Muscle layer of colon (tissue), 2 donors: ENCODE results near the gene IGFL3.
"Not testable (repeated sequence)": the region's sequence is repeated elsewhere in the genome, so short reads cannot be mapped to it uniquely, and the experiment has no call there.

ENCODE experiments used
- H3K27ac ChIP-seq: one replicate; pipeline ENCODE4 v1.7.0; 2013; ENCODE audit warnings: low read depth, mild to moderate bottlenecking, low read length, moderate library complexity
- H3K27me3 ChIP-seq, 2 donors: one replicate each; pipeline ENCODE4 v1.7.0; 2013; ENCODE audit warnings: low read length in 2 of 2, mild to moderate bottlenecking in 2 of 2; ENCODE audit not compliant: insufficient read depth in 2 of 2, control insufficient read depth in 1 of 2
- H3K36me3 ChIP-seq: one replicate; pipeline ENCODE4 v1.7.0; 2013; ENCODE audit warnings: mild to moderate bottlenecking, low read length; ENCODE audit not compliant: insufficient read depth
- H3K4me1 ChIP-seq: one replicate; pipeline ENCODE4 v1.7.0; 2013; ENCODE audit warnings: mild to moderate bottlenecking, low read length; ENCODE audit not compliant: insufficient read depth
- H3K4me3 ChIP-seq, 2 donors: one replicate each; pipeline ENCODE4 v1.7.0; 2013; ENCODE audit warnings: low read length in 2 of 2, low read depth in 1 of 2, mild to moderate bottlenecking in 1 of 2, moderate library complexity in 1 of 2
- H3K9ac ChIP-seq: one replicate; pipeline ENCODE4 v1.7.0; 2013; ENCODE audit warnings: low read length
- H3K9me3 ChIP-seq: one replicate; pipeline ENCODE4 v1.7.0; 2013; ENCODE audit warnings: mild to moderate bottlenecking, low read length
- donor health status: abdominal sarcoma.
- donor health status: Adenocarcinoma of cecum.

The IGFL3 gene

GRCh38 chr19:46124638-46125115, at the start of gene IGFL3:
TSS of gene IGFL3 (minus strand) at chr19:46124688. CDS start at chr19:46124649, 39 bp downstream.
- Histone ChIP-seq H3K9me3 (no peaks in the 10 kb centered on the region), H3K4me1 (no peaks in the 10 kb centered on the region), H3K27me3 (no peaks in the 10 kb centered on the region), H3K4me3 (no peak within 1 kb of the TSS), H3K27ac (no peak within 1 kb of the TSS), H3K9ac (no peak within 1 kb of the TSS), H3K36me3 (no peaks in the 10 kb centered on the region)

DNA sequence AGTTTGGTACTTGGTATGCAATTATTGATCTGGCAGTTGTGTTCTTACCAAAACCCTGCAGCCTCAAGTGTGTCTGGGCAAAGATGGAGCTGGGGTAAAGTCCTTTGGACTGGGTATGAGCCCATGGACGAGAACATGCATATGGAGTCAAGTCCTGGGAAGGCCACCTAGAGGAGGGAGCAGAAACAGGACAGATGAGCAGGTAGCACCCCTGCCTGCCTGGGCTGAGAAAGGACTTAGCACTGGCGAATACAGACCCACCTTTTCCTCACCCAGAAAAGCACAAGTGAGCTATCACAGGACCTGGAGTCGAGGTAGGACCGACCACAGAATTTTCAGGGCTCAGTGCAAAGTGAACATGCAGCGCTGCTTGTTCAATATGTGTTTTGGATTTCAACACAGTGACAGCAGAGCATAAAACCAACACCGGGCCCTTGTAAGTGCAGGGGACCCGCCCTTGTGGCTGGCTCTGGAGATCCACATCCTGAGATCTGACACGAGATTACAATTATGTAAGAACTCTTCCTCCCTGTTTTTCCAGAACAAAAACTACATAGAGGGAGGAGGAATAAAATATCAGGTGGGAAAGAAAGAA, 49.5 kb upstream of the IGFL3 start:
- no peaks in the 10 kb centered on the region for H3K9me3 ChIP-seq
- H3K36me3 ChIP-seq, result no peaks in the 10 kb centered on the region
- no peak overlapping the region for H3K4me3 ChIP-seq
- H3K27me3 ChIP-seq, result peaks cover 0 to 3% of the 10 kb centered on the region in 2 donors
- no peak overlapping the region for H3K9ac ChIP-seq
- H3K4me1 ChIP-seq, result no peaks in the 10 kb centered on the region
- H3K27ac ChIP-seq, result no peak overlapping the region

GRCh38 chr19:46162731-46163130, 38.2 kb upstream of the IGFL3 start:
- no peaks in the 10 kb centered on the region for H3K36me3 ChIP-seq
- H3K9me3 ChIP-seq, result no peaks in the 10 kb centered on the region
- H3K4me3 ChIP-seq, result no peak overlapping the region
- H3K9ac ChIP-seq, result no peak overlapping the region
- no peak overlapping the region for H3K27ac ChIP-seq
- no peaks in the 10 kb centered on the region for H3K4me1 ChIP-seq
- H3K27me3 ChIP-seq, result no peaks in the 10 kb centered on the region

GRCh38 chr19:46161642-46162257, 37.3 kb upstream of the IGFL3 start:
- not testable (repeated sequence) for H3K4me3 ChIP-seq, H3K27me3 ChIP-seq, H3K27ac ChIP-seq, H3K4me1 ChIP-seq, H3K36me3 ChIP-seq, H3K9ac ChIP-seq, H3K9me3 ChIP-seq

- H3K9me3 ChIP-seq, result no peaks in the 10 kb centered on the region
- no peaks in the 10 kb centered on the region for H3K36me3 ChIP-seq
- no peak overlapping the region for H3K4me3 ChIP-seq
- no peaks in the 10 kb centered on the region for H3K4me1 ChIP-seq
- no peak overlapping the region for H3K27ac ChIP-seq
- no peaks in the 10 kb centered on the region for H3K27me3 ChIP-seq
- no peak overlapping the region for H3K9ac ChIP-seq
Observed at GRCh38 chr19:46160233-46160775, 35.8 kb upstream of the IGFL3 start.

DNA sequence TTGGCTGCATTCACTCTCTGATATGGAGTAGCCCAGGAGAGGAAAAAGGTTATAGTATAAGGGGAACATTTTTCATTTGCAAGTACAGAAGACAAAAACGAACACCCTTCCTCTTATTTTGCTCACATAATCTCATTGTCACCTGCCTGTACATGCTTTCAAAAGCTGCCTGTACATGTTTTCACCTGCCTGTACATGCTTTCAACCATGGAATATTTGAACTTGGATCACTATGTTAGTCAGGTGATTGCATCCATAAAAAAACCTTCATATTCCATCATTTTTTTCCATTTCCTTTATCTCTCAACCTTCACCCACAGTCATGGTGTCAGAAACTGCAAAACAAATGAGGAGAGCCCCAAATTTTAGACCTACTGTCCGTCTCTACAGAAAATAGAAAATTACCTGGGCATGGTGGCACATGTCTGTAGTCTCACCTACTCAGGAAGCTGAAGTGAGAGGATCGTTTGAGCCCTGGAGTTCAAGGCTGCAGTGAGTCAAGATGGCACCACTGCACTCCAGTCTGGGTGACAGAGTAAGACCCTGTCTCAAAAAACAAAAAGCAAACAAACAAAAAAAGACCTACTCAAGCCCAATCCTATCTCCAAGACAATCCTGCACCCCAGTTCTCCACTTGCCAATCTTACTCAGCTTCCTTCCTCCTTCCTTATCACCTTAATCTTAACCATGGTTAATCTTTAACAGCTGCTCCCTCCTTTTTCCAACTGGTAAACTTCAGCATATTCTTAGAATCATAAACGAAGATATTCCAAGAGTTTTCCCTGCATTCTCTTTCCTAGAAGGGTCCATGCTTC, 35.1 kb upstream of the IGFL3 start:
- no peaks in the 10 kb centered on the region for H3K9me3 ChIP-seq
- no peaks in the 10 kb centered on the region for H3K4me1 ChIP-seq
- no peaks in the 10 kb centered on the region for H3K27me3 ChIP-seq
- H3K9ac ChIP-seq, result no peak overlapping the region
- no peaks in the 10 kb centered on the region for H3K36me3 ChIP-seq
- H3K27ac ChIP-seq, result no peak overlapping the region
- no peak overlapping the region for H3K4me3 ChIP-seq

GRCh38 chr19:46155237-46155636, 30.7 kb upstream of the IGFL3 start:
- Histone ChIP-seq H3K27me3 (no peaks in the 10 kb centered on the region), H3K36me3 (no peaks in the 10 kb centered on the region), H3K9me3 (no peaks in the 10 kb centered on the region), H3K4me3 (no peak overlapping the region), H3K27ac (no peak overlapping the region), H3K9ac (no peak overlapping the region), H3K4me1 (no peaks in the 10 kb centered on the region)

GRCh38 chr19:46150606-46151005, 26.1 kb upstream of the IGFL3 start:
- H3K27ac ChIP-seq, result no peak overlapping the region

DNA sequence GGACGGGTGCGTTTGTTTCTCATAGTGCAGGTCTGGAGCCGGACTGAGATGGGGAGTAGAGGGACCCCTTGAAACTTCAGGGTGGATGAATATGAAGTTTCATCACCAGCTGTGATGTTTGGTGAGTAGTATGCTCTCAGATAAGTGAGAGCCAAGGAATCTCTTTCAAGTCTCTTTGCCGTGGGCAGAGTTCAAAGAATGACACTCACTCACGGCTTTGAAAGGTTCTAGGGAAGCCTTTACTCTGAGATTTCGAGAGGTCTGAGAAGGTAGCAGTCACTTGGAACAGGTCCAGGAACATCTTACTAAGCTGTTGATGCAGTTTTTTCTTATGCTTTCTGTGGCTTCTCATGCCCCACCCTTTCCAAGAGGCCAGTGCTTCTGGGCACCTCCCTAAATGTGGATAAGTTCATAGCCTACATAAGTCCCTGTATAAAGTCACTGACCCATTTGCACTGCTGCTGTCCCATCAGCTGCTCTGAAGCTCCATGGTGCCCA, 23.4 kb upstream of the IGFL3 start, which contains the start of gene IGFL2:
Gene IGFL2 (plus strand): TSS at position 448 of the 498 bp plus-strand sequence. CDS start 41 bp downstream, at position 489.
- Histone ChIP-seq H3K27me3 (no peaks in the 10 kb centered on the region), H3K9ac (no peak within 1 kb of the TSS), H3K27ac (no peak within 1 kb of the TSS), H3K36me3 (no peaks in the 10 kb centered on the region), H3K4me1 (no peaks in the 10 kb centered on the region), H3K9me3 (no peaks in the 10 kb centered on the region), H3K4me3 (no peak within 1 kb of the TSS)

More at GRCh38 chr19:46150606-46151005, 26.1 kb upstream of the IGFL3 start:
- Histone ChIP-seq H3K4me3 (no peak overlapping the region), H3K9me3 (no peaks in the 10 kb centered on the region), H3K36me3 (no peaks in the 10 kb centered on the region), H3K27me3 (no peaks in the 10 kb centered on the region), H3K4me1 (no peaks in the 10 kb centered on the region), H3K9ac (no peak overlapping the region)

GRCh38 chr19:46147166-46147740, 22.8 kb upstream of the IGFL3 start:
- Histone ChIP-seq H3K27ac (no peak overlapping the region), H3K27me3 (no peaks in the 10 kb centered on the region), H3K4me3 (no peak overlapping the region)

GRCh38 chr19:46144756-46145155, 20.3 kb upstream of the IGFL3 start:
- H3K9me3 ChIP-seq, result no peaks in the 10 kb centered on the region
- no peak overlapping the region for H3K27ac ChIP-seq
- no peaks in the 10 kb centered on the region for H3K36me3 ChIP-seq
- no peak overlapping the region for H3K9ac ChIP-seq
- H3K4me3 ChIP-seq, result no peak overlapping the region
- H3K4me1 ChIP-seq, result no peaks in the 10 kb centered on the region
- H3K27me3 ChIP-seq, result no peaks in the 10 kb centered on the region

More at GRCh38 chr19:46147166-46147740, 22.8 kb upstream of the IGFL3 start:
- H3K4me1 ChIP-seq, result no peaks in the 10 kb centered on the region
- H3K36me3 ChIP-seq, result no peaks in the 10 kb centered on the region
- H3K9ac ChIP-seq, result no peak overlapping the region
- H3K9me3 ChIP-seq, result no peaks in the 10 kb centered on the region
